Measurements from ENCODE around the gene FLCN.

GRCh38 chr17:17180741-17181525 is 56.0 kb downstream of the FLCN start:
- TF ChIP-seq CTCF (IDR thresholded peaks at IDR 0.05 in 4 of 5, conservative IDR thresholded peaks at IDR 0.05 in 1 of 5) (no peak), POLR2A (IDR thresholded peaks at IDR 0.05) (no peak)
